H1 (cell line): ENCODE results near the gene TDP2.

Experiments used
- BCL11A ChIP-seq, 2 experiments: IDR thresholded peaks; one replicate each; pipeline ENCODE4 v1.6.1; 2011; ENCODE audit warnings: low read depth in 2 of 2, low read length in 2 of 2, mild to moderate bottlenecking in 2 of 2
- CHD2 ChIP-seq: IDR thresholded peaks from 2 replicates; pipeline ENCODE4 v1.6.1; 2012; ENCODE audit warnings: low read length, improper control_type of control experiment
- EP300 ChIP-seq, 2 experiments: IDR thresholded peaks; 1 replicate in 1 of 2; 2 replicates in 1 of 2; pipeline ENCODE4 v1.6.1; 2011 to 2012; ENCODE audit warnings: low read depth in 2 of 2, low read length in 2 of 2, mild to moderate bottlenecking in 2 of 2, borderline replicate concordance in 1 of 2, inconsistent platforms in 1 of 2, moderate library complexity in 1 of 2
- JUND ChIP-seq: IDR thresholded peaks from 2 replicates; pipeline ENCODE4 v1.6.1; 2011; ENCODE audit warnings: mild to moderate bottlenecking, improper control_type of control experiment, low read length
- NANOG ChIP-seq: IDR thresholded peaks from 2 replicates; pipeline ENCODE4 v1.6.1; 2011; ENCODE audit warnings: low read length, low read depth, mild to moderate bottlenecking, inconsistent platforms; ENCODE audit not compliant: insufficient read depth, poor library complexity, severe bottlenecking
- PHF8 ChIP-seq: fragments of 200-600 bp; sonication (generic); conservative IDR thresholded peaks from 2 replicates; pipeline ENCODE4 v1.7.1; 2012; ENCODE audit warnings: low read depth, mild to moderate bottlenecking, inconsistent platforms, low read length, moderate library complexity
- POLR2A ChIP-seq, 2 experiments: IDR thresholded peaks; 1 replicate in 1 of 2; 2 replicates in 1 of 2; pipeline ENCODE4 v1.6.1; 2011; ENCODE audit warnings: low read depth in 2 of 2, low read length in 2 of 2, mild to moderate bottlenecking in 2 of 2; ENCODE audit errors: control extremely low read depth in 1 of 2
- POLR2AphosphoS5 ChIP-seq: IDR thresholded peaks from 2 replicates; pipeline ENCODE4 v1.6.1; 2011; ENCODE audit warnings: low read depth, low read length
- RAD21 ChIP-seq, 2 experiments: IDR thresholded peaks in 1 of 2; conservative IDR thresholded peaks in 1 of 2; 2 replicates each; pipeline ENCODE4 v1.6.1; 2011; ENCODE audit warnings: low read depth in 2 of 2, low read length in 2 of 2, improper control_type of control experiment in 1 of 2, inconsistent platforms in 1 of 2, mild to moderate bottlenecking in 1 of 2, moderate library complexity in 1 of 2
- TAF1 ChIP-seq: IDR thresholded peaks from 2 replicates; pipeline ENCODE4 v1.6.1; 2011; ENCODE audit warnings: mild to moderate bottlenecking, low read depth, low read length
- TF ChIP-seq, protein P1 (sequence below), 3 experiments: IDR thresholded peaks; 1 replicate in 2 of 3; 2 replicates in 1 of 3; pipeline versions ENCODE4 v1.5.1 to v1.6.1; 2011; ENCODE audit warnings: low read length in 3 of 3, mild to moderate bottlenecking in 3 of 3, inconsistent platforms in 2 of 3, low read depth in 1 of 3, moderate library complexity in 1 of 3; ENCODE audit not compliant: insufficient read depth in 1 of 3; ENCODE audit errors: control extremely low read depth in 1 of 3

DNA sequence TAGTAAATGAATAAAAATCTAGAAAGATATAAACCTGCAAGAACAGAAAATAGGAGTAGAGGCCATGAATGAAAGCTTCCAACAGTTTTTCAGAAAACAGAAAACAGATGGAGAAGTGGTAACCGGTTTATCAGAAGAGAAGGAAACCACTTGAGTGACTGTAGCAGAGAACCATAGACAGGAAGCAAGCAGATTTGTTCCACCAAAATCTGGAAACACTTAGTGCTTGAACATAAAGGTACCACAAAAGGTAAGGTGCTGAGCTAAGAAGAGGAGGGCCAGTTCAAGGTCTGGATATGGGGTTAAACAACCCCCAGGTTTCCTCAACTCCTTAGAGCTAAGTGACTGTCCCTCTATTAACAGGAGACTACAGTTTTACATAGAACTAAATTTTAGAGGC lies 11.5 kb downstream of the TDP2 start:
- TF ChIP-seq, protein P1, sequence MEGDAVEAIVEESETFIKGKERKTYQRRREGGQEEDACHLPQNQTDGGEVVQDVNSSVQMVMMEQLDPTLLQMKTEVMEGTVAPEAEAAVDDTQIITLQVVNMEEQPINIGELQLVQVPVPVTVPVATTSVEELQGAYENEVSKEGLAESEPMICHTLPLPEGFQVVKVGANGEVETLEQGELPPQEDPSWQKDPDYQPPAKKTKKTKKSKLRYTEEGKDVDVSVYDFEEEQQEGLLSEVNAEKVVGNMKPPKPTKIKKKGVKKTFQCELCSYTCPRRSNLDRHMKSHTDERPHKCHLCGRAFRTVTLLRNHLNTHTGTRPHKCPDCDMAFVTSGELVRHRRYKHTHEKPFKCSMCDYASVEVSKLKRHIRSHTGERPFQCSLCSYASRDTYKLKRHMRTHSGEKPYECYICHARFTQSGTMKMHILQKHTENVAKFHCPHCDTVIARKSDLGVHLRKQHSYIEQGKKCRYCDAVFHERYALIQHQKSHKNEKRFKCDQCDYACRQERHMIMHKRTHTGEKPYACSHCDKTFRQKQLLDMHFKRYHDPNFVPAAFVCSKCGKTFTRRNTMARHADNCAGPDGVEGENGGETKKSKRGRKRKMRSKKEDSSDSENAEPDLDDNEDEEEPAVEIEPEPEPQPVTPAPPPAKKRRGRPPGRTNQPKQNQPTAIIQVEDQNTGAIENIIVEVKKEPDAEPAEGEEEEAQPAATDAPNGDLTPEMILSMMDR (IDR thresholded peaks at IDR 0.05; ENCODE audit: control extremely low read depth in 1 of 3, insufficient read depth in 1 of 3, low read depth in 1 of 3, low read length in 3 of 3): no peak
- no peak for TF ChIP-seq TAF1
- TF ChIP-seq JUND: no peak
- TF ChIP-seq NANOG: no peak
- TF ChIP-seq CHD2: no peak
- no peak for TF ChIP-seq EP300 (IDR thresholded peaks at IDR 0.05; ENCODE audit: borderline replicate concordance in 1 of 2, low read depth in 2 of 2, low read length in 2 of 2)
- TF ChIP-seq POLR2AphosphoS5: no peak
- TF ChIP-seq RAD21 (IDR thresholded peaks at IDR 0.05 in 1 of 2, conservative IDR thresholded peaks at IDR 0.05 in 1 of 2; ENCODE audit: low read depth in 2 of 2, low read length in 2 of 2): no peak
- TF ChIP-seq PHF8: no peak
- TF ChIP-seq BCL11A (IDR thresholded peaks at IDR 0.05; ENCODE audit: low read depth in 2 of 2, low read length in 2 of 2): no peak
- TF ChIP-seq POLR2A (IDR thresholded peaks at IDR 0.05; ENCODE audit: control extremely low read depth in 1 of 2, low read depth in 2 of 2, low read length in 2 of 2): no peak
